GM12891 (cell line): ENCODE data around the gene ETS1.

Experiments used
- PAX5 ChIP-seq: IDR thresholded peaks from 2 replicates; pipeline ENCODE4 v1.6.1; 2011; ENCODE audit warnings: low read length, moderate library complexity, mild to moderate bottlenecking; ENCODE audit not compliant: insufficient read depth, severe bottlenecking
- SPI1 ChIP-seq: IDR thresholded peaks from 2 replicates; pipeline ENCODE4 v1.6.1; 2011; ENCODE audit warnings: low read depth, low read length, control low read depth

- no peak for TF ChIP-seq PAX5
- TF ChIP-seq SPI1: no peak
These were observed 130.6 kb downstream of the ETS1 start for GRCh38 chr11:128456566-128457268.
